Body of pancreas (tissue), 4 donors: ENCODE data around the gene SOCS1. TPM values are rescaled to one million over a fixed set of nuclear protein-coding genes. Genes with fewer than 3 reads are reported as not detected.

ENCODE experiments used
- ATAC-seq: fragments of 150-250 bp; one replicate; pipeline ENCODE4 v1.9.1; 2016
- DNase-seq, 4 donors: peaks; one replicate each; pipeline ENCODE4 v3.0.0-alpha.2; 2019
- H3K27ac ChIP-seq, 4 donors: fragments of 200-600 bp; sonication (generic); 1 replicate in 3 of 4; 2 replicates in 1 of 4; pipeline versions ENCODE4 v1.5.1 to v1.6.1; 2016 to 2019; ENCODE audit warnings: mild to moderate bottlenecking in 1 of 4, mixed read lengths in 1 of 4, moderate library complexity in 1 of 4
- H3K27me3 ChIP-seq, 2 donors: fragments of 200-600 bp; sonication (generic); one replicate each; pipeline ENCODE4 v1.6.0; 2016; ENCODE audit warnings: mild to moderate bottlenecking in 1 of 2
- H3K36me3 ChIP-seq, 2 donors: fragments of 200-600 bp; sonication (generic); replicated peaks in 1 of 2; 2 replicates each; pipeline ENCODE4 v1.5.1; 2016; ENCODE audit warnings: low read depth in 2 of 2; ENCODE audit not compliant: insufficient read depth in 1 of 2
- H3K4me1 ChIP-seq: fragments of 200-600 bp; sonication (generic); one replicate; pipeline ENCODE4 v1.6.0; 2016
- H3K4me3 ChIP-seq, 2 donors: fragments of 200-600 bp; sonication (generic); 1 replicate in 1 of 2; 2 replicates in 1 of 2; pipeline ENCODE4 v1.5.1; 2016 to 2019
- H3K9me3 ChIP-seq, 3 donors: fragments of 200-600 bp; sonication (generic); 1 replicate in 2 of 3; 2 replicates in 1 of 3; pipeline ENCODE4 v1.5.1; 2016
- CTCF ChIP-seq, 7 experiments: fragments of 450-650 bp in 4 of 7; fragments of 200-600 bp in 3 of 7; sonication (generic) in 3 of 7; IDR thresholded peaks; one replicate each; pipeline ENCODE4 v1.5.1; 2016 to 2019; ENCODE audit warnings: antibody characterized with exemption in 7 of 7
- POLR2A ChIP-seq, 3 donors: fragments of 450-650 bp; IDR thresholded peaks; one replicate each; pipeline ENCODE4 v1.6.1; 2016; ENCODE audit warnings: antibody characterized with exemption in 3 of 3, mild to moderate bottlenecking in 2 of 3
- WGBS, 2 donors: methylation state at CpG; one replicate each; pipeline ENCODE4 v1.1.5; 2017; 5-methylcytosine and 5-hydroxymethylcytosine counted together
- intact Hi-C: fragments of 100-400 bp; cut with DNase I; formaldehyde crosslinking; loops from one replicate; pipeline ENCODE4 v1.15.1; 2023
- total RNA-seq, 2 donors: library from RNA; depleted of rRNA; stranded (reverse); fragments of >200 nt; gene quantifications; one replicate each; pipeline ENCODE4 v1.1.0, GENCODE V29; 2016

Gene SOCS1
- total RNA-seq, 2 donors from 2014 or later = 1.0 to 7.9 TPM

DNA sequence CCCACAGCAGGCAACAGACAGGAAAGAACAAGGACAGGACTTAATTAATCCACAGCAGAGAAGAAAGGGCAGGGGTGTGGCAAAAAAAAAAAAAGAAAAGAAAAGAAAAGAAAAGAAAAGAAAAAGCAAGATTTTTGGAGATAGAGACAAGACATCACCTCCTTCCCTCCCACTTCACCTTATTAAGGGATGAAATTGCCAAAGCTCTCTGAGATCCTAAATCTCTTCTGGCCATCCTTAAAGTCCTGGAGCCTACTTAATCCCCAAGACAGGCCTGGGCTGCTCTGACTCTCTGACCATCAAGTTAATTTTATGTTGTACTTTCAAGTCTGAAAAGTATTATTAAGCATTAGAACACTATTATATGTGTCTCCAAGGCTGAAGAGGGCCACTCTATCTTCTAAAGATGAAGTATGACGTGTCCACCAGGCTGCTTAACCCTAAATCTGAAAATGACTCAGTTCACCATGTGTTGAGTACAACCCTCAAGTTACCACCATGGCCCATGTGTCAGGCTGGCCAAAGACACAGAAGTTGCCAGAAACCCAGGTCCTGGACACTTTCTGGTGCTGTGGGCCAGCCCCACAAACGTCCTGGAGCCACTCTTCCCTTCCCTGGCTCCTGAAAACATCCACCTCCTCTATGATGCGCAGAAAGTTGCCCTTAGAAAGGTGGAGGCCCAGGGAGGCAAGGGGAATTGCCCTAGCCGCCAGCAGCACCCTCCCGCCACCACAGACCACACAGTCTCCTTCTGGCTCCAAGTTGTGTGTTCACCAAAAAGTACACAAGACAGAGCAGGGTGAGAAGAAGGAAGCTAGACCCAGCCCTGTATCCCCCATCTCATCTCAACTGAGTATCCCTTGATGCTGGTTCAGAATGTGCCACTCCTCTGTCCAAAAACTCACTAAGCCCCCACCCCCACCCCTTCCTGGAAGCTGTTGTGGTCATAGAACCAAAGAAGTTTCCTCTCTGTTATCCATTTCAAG lies 2.7 kb downstream of the SOCS1 start:
- Histone ChIP-seq H3K27ac (no peak overlapping the region), H3K4me3 (no peak overlapping the region), H3K36me3 (no peaks in the 10 kb centered on the region), H3K9me3 (no peaks in the 10 kb centered on the region), H3K27me3 (no peaks in the 10 kb centered on the region), H3K4me1 (peaks cover 21% of the 10 kb centered on the region)
- ATAC-seq = no peak
- TF ChIP-seq CTCF (IDR thresholded peaks at IDR 0.05) (no peak), POLR2A (IDR thresholded peaks at IDR 0.05) (no peak)
- 74 to 82% methylated on average over 5 of the region's 5 CpGs for WGBS, 2 donors
- DNase-seq = no peak
- intact Hi-C loops = no loop called here

DNA sequence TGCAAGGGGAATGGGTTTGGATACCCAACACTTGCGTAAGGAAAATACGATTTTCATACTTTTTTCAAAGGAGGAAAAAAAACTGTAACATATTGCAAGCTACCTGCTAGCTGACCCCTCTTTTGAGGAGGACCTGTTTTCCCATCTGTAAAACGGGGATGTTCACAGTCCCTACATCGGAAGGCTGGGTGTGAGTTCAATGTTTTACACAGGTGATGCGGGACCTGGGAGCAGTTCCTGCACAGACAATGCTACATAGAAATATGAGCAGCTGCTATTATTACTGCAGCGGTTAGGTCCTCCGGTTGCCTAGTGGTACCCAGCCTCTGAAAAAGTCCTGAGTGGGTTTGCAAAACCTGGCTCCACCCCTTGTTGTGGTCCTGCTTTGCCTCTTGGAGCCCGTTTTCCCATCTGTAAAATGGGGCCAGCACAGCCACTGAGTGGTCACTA lies 3.5 kb downstream of the SOCS1 start:
- DNase-seq = no peak
- intact Hi-C loops = no loop called here
- no peaks in the 10 kb centered on the region for H3K9me3 ChIP-seq
- H3K36me3 ChIP-seq = no peaks in the 10 kb centered on the region
- WGBS, 2 donors = 84 to 89% methylated on average over 8 of the region's 8 CpGs
- TF ChIP-seq POLR2A (IDR thresholded peaks at IDR 0.05) = no peak
- no peak for TF ChIP-seq CTCF (IDR thresholded peaks at IDR 0.05)
- H3K27ac ChIP-seq = no peak overlapping the region
- H3K4me1 ChIP-seq = peaks cover 19% of the 10 kb centered on the region
- no peak for ATAC-seq
- H3K4me3 ChIP-seq = no peak overlapping the region
- H3K27me3 ChIP-seq = no peaks in the 10 kb centered on the region

DNA sequence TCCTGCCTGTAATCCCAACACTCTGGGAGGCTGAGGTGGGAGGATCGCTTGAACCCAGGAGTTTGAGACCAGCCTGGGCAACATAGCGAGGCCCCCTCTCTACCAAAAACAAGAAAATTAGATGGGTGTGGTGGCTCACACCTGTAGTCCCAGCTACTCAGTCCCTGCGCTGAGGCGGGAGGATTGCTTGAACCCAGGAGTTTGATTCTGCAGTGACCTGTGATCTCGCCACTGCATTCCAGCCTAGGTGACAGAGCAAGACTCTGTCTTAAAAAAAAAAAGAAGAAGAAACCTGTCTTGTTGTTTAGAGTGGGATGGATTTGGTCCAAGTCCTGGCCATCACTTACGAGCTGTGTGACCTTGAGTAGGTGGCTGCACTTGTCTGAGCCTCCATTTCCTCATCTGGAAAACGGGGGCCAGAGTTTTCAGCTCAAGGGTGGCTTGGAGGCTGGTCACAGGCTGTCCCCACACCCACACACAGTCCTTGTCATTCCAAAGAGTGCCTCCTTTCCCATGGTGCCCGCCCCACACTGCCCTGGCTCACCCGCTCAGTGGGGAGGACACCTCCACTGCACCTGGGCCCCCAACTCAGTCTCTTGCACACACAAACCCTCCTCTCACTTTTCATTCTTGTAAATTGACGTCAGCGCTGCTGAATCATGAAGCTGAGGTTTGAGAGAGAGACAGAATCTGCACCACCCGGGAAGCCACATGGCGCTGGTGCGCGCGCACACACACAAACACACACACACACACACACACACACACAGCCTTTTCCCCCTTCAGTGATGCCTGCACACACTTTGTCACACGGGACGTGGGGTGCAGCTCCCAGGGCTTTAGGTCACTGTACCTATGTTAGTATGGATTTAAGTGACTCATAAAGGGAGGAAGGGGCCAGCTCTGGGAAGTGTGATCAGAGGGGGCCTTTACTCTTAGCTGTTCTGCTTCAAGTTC lies 4.2 kb downstream of the SOCS1 start:
- intact Hi-C loops = no loop called here
- no peak overlapping the region for H3K4me3 ChIP-seq
- DNase-seq (peak in 1 of 4 donors; percentile 35), ATAC-seq (no peak)
- no peaks in the 10 kb centered on the region for H3K9me3 ChIP-seq
- TF ChIP-seq POLR2A (IDR thresholded peaks at IDR 0.05) = no peak
- TF ChIP-seq CTCF (IDR thresholded peaks at IDR 0.05) = no peak
- WGBS, 2 donors = 79 to 83% methylated on average over 14 to 18 of the region's 18 CpGs
- H3K4me1 ChIP-seq = peaks cover 12% of the 10 kb centered on the region
- H3K27me3 ChIP-seq = no peaks in the 10 kb centered on the region
- no peaks in the 10 kb centered on the region for H3K36me3 ChIP-seq
- H3K27ac ChIP-seq = no peak overlapping the region

DNA sequence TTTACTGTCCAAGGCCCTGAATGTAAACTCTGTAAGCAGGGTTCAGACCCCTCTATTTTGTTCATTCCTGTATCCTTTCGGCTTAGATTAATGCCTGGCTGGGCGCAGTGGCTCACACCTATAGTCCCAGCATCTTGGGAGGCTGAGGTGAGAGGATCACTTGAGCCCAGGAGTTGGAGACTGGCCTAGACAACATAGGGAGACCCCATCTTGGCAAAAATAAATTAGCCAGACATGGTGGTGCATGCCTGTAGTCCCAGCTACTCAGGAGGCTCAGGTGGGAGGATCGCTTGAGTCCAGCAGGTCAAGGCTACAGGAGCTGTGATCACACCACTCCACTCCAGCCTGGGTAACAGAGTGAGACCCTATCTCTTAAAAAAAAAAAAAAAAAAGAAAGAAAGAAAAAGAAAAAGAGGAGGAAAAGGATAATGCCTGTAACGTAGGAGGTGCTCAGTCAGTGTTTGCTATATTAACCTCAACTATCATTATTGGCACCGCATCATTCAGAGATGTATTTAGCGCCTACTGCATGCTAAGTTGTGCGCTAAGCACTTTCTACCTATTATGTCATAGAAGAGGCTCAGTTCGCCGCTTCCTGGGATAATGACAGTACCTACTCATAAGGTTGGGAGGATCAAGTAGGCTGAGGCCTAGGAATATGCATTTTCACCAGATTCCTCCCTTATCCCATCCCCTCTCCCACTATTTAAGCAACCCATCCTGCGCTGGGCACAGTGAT lies 5.0 kb downstream of the SOCS1 start:
- no peaks in the 10 kb centered on the region for H3K9me3 ChIP-seq
- H3K27me3 ChIP-seq = no peaks in the 10 kb centered on the region
- H3K4me3 ChIP-seq = no peak overlapping the region
- H3K4me1 ChIP-seq = peaks cover 10% of the 10 kb centered on the region
- 88 to 94% methylated on average over 10 of the region's 10 CpGs for WGBS, 2 donors
- H3K36me3 ChIP-seq = no peaks in the 10 kb centered on the region
- TF ChIP-seq CTCF (IDR thresholded peaks at IDR 0.05) = no peak
- TF ChIP-seq POLR2A (IDR thresholded peaks at IDR 0.05) = no peak
- H3K27ac ChIP-seq = no peak overlapping the region
- ATAC-seq (no peak), DNase-seq (no peak)
- intact Hi-C loops = no loop called here
